ENCODE measurements around the gene TEX52. TPM values are rescaled to one million over a fixed set of nuclear protein-coding genes. Genes with fewer than 3 reads are reported as not detected.

Gene TEX52
- total RNA-seq, 4 donors from 2014 or later: not detected

DNA sequence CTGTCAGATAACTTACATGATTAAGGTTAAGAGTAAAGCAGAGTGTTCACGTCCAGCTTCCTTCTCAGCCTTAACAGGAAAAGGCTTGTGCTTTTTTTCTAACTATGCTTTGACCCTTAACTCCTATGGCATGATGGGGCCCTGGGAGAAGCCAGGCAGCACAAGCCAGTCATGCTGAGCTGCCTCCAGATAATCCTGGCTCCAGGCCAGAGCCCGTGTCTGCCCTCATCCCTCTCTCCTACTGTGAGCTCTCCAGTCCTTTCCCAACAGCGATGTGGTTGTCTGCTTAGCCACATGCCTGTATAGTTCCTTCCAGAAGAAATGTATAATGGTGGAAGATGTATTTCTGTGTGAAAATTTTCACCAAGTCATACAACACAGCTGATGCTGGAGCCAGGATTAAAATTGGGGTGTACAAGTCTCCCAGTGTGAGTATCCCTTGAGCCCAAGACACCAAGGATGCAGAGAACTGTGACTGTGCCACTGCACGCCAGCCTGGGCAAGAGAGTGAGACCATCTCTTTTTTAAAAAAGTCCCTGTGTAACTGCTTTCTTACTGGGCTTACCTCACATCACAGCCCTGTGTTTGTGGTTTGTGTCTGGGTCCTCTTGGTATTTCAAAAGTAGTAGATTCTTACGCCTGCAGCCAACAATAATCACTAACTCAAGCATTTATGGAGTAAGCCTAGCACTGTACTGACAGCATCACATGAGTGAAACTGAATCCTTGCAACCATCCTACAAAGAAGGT is 52.3 kb downstream of the TEX52 start:
- intact Hi-C loops (cut with DNase I; ENCODE audit: low total_unique reads): no loop called here
- WGBS, 2 donors: 63 to 64% methylated on average over 5 of the region's 5 CpGs
- TF ChIP-seq POLR2A (IDR thresholded peaks at IDR 0.05): no peak
- TF ChIP-seq, protein P1, sequence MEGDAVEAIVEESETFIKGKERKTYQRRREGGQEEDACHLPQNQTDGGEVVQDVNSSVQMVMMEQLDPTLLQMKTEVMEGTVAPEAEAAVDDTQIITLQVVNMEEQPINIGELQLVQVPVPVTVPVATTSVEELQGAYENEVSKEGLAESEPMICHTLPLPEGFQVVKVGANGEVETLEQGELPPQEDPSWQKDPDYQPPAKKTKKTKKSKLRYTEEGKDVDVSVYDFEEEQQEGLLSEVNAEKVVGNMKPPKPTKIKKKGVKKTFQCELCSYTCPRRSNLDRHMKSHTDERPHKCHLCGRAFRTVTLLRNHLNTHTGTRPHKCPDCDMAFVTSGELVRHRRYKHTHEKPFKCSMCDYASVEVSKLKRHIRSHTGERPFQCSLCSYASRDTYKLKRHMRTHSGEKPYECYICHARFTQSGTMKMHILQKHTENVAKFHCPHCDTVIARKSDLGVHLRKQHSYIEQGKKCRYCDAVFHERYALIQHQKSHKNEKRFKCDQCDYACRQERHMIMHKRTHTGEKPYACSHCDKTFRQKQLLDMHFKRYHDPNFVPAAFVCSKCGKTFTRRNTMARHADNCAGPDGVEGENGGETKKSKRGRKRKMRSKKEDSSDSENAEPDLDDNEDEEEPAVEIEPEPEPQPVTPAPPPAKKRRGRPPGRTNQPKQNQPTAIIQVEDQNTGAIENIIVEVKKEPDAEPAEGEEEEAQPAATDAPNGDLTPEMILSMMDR (IDR thresholded peaks at IDR 0.05): no peak
- H3K4me3 ChIP-seq (ENCODE audit: low read depth, poor library complexity, severe bottlenecking): no peak overlapping the region
- DNase-seq (ENCODE audit: low spot score in 2 of 2): no peak

DNA sequence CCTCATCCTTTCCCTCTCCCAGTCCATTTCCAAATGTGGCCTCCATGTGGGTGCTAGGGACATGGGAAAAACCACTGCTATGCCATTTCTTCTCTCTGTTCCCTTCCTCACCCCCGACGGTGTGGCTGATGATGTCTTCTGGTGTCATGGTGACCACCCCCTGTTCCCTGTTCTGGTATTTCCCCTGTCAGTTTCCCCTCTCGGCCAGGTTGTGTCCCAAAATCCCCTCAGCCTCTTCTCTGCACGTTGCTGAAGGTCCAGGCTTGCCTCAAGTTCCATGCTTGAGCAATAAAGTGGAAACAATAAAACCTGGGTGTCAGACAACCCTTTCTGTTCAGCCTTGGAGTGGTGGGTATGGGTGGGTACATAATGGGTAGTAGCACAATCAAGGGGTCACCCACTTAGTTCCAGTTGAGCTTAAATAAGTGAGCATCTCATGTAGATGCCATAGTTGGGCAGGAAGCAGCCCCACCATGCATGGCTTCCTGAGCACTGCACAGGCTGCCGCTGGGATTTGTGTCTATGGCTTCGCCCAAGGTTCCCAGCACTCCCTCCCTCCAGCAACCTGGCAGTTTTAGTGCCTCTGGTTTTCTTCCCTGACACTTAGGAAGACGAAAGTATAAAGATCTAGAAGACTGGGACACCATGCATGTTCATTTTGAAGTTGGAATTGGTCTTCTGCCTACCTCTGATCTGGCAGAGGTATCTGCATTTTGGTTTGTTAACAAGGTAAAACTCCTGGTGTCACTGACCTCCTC is 53.0 kb downstream of the TEX52 start:
- TF ChIP-seq, protein P1 (IDR thresholded peaks at IDR 0.05): no peak
- no peak for TF ChIP-seq POLR2A (IDR thresholded peaks at IDR 0.05)
- intact Hi-C loops (cut with DNase I; ENCODE audit: low total_unique reads): no loop called here
- no peak overlapping the region for H3K4me3 ChIP-seq (ENCODE audit: low read depth, poor library complexity, severe bottlenecking)
- WGBS, 2 donors: 75 to 77% methylated on average over 7 of the region's 7 CpGs
- no peak for DNase-seq (ENCODE audit: low spot score in 2 of 2)

DNA sequence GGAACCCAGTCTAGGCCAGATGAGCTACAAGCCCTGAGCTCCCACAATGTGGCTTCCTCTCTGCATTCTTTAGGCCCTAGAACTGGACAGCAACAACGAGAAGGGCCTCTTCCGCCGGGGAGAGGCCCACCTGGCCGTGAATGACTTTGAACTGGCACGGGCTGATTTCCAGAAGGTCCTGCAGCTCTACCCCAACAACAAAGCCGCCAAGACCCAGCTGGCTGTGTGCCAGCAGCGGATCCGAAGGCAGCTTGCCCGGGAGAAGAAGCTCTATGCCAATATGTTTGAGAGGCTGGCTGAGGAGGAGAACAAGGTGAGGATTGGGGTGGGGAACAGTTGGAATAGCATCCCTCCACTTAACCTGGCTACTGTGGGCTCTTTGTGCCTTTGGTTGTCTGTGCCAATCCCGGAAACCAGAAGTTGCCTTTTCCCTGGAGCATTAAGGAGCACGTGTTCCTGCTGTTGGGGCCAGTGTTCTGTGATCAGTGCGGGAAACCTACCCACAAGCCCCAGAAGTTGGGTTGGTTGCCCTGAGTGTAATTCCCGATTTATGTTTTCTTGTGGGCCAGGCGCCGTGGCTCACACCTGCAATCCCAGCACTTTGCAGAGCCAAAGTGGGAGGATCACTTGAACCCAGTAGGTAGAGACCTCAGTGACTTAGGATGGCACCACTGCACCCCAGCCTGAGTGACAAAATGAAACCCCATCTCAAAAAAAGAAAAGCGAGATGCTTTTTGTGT is 55.6 kb downstream of the TEX52 start:
- H3K4me3 ChIP-seq (ENCODE audit: low read depth, poor library complexity, severe bottlenecking): no peak overlapping the region
- no peak for DNase-seq (ENCODE audit: low spot score in 2 of 2)
- intact Hi-C loops (cut with DNase I; ENCODE audit: low total_unique reads): no loop called here
- no peak for TF ChIP-seq POLR2A (IDR thresholded peaks at IDR 0.05)
- TF ChIP-seq, protein P1 (IDR thresholded peaks at IDR 0.05): no peak
- 62 to 67% methylated on average over 16 of the region's 16 CpGs for WGBS, 2 donors

DNA sequence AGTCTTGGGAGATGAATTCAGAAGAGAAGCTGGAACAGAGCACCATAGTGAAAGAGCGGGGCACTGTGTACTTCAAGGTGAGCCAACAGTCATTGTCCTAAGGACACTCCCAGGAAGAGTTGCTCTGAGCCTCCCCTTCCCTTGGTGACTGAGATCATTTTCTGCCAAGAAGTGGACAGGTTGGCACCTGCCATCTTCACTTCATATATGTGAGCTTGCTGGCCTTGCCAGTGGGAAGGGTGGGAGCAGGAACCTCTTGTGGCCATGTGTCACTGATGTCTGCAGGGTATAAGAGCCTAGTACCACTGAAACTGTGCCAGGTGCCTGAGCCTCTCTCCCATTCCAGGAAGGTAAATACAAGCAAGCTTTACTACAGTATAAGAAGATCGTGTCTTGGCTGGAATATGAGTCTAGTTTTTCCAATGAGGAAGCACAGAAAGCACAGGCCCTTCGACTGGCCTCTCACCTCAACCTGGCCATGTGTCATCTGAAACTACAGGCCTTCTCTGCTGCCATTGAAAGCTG is 56.7 kb downstream of the TEX52 start:
- no peak overlapping the region for H3K4me3 ChIP-seq (ENCODE audit: low read depth, poor library complexity, severe bottlenecking)
- 71 to 78% methylated on average over 3 of the region's 3 CpGs for WGBS, 2 donors
- no peak for DNase-seq (ENCODE audit: low spot score in 2 of 2)
- intact Hi-C loops (cut with DNase I; ENCODE audit: low total_unique reads): no loop called here
- no peak for TF ChIP-seq POLR2A (IDR thresholded peaks at IDR 0.05)
- TF ChIP-seq, protein P1 (IDR thresholded peaks at IDR 0.05): no peak

Other genes starting within 250 kb of the TEX52 start
- 10 to 100 TPM; 43.1 to 65.0 (median 50.2) TPM for gene FKBP4, start 62.1 kb downstream of the TEX52 start, total RNA-seq
- gene ITFG2, start 44.4 kb downstream of the TEX52 start, total RNA-seq: 10 to 100 TPM; 13.9 to 36.1 (median 27.5) TPM
- gene NRIP2, start 22.0 kb downstream of the TEX52 start, total RNA-seq: 1 to 10 TPM in 2 of 4 donors, under 1 TPM in 2; 0.17 to 1.9 (median 0.79) TPM
- 1 to 10 TPM; 1.4 to 6.5 (median 2.9) TPM for gene FOXM1, start 20.1 kb upstream of the TEX52 start, total RNA-seq
- gene RHNO1, start 20.2 kb upstream of the TEX52 start, total RNA-seq: 10 to 100 TPM; 14.3 to 21.3 (median 17.2) TPM
- 10 to 100 TPM; 22.8 to 37.3 (median 27.5) TPM for gene TULP3, start 33.9 kb upstream of the TEX52 start, total RNA-seq
- gene TEAD4, start 102.4 kb upstream of the TEX52 start, total RNA-seq: 10 to 100 TPM; 14.8 to 34.3 (median 23.4) TPM
- gene TSPAN9, start 220.3 kb upstream of the TEX52 start, total RNA-seq: 10 to 100 TPM; 27.9 to 49.1 (median 42.0) TPM